Common myeloid progenitor, CD34-positive (primary cell): ENCODE data around the gene RHBDF1.

Experiments
- CTCF ChIA-PET: fragments of 350-600 bp; sonication (Branson Sonifier 250); formaldehyde crosslinking; loops from one replicate; lab custom pipeline; 2021; ENCODE audit warnings: antibody characterized with exemption; lab: Charles Lee
- POLR2A ChIA-PET: fragments of 350-600 bp; sonication (Branson Sonifier 250); formaldehyde crosslinking; loops from one replicate; lab custom pipeline; 2021; ENCODE audit warnings: antibody characterized with exemption; lab: Charles Lee
- DNase-seq, 3 donors: peaks; one replicate each; pipeline versions ENCODE4 v3.0.0 to v3.0.0-alpha.2; 2013
- H3K27ac ChIP-seq, 2 experiments: 1 replicate in 1 of 2; 2 replicates in 1 of 2; pipeline ENCODE4 v1.7.0; 2013; ENCODE audit warnings: inconsistent platforms in 2 of 2, low read length in 2 of 2, mild to moderate bottlenecking in 2 of 2, low read depth in 1 of 2, moderate library complexity in 1 of 2; ENCODE audit not compliant: severe bottlenecking in 2 of 2, insufficient read depth in 1 of 2, poor library complexity in 1 of 2
- H3K27me3 ChIP-seq, 5 experiments: replicated peaks in 2 of 5; 1 replicate in 3 of 5; 2 replicates in 2 of 5; pipeline versions ENCODE4 v1.6.1 to v1.7.0; 2013; ENCODE audit warnings: low read length in 4 of 5, mild to moderate bottlenecking in 2 of 5, moderate library complexity in 2 of 5, inconsistent platforms in 1 of 5; ENCODE audit not compliant: insufficient read depth in 5 of 5, control insufficient read depth in 4 of 5
- H3K36me3 ChIP-seq, 4 experiments: 1 replicate in 2 of 4; 2 replicates in 2 of 4; pipeline versions ENCODE4 v1.6.1 to v1.7.0; 2013; ENCODE audit warnings: low read length in 3 of 4, control low read depth in 1 of 4, mild to moderate bottlenecking in 1 of 4; ENCODE audit not compliant: control insufficient read depth in 4 of 4, insufficient read depth in 4 of 4
- H3K4me1 ChIP-seq, 4 experiments: 1 replicate in 3 of 4; 2 replicates in 1 of 4; pipeline versions ENCODE4 v1.6.1 to v1.7.1; 2013; ENCODE audit warnings: low read length in 3 of 4, mild to moderate bottlenecking in 3 of 4, control low read depth in 1 of 4, inconsistent platforms in 1 of 4, moderate library complexity in 1 of 4; ENCODE audit not compliant: control insufficient read depth in 4 of 4, insufficient read depth in 4 of 4; ENCODE audit errors: control extremely low read depth in 1 of 4
- H3K4me3 ChIP-seq, 7 experiments: 1 replicate in 4 of 7; 2 replicates in 3 of 7; pipeline versions ENCODE4 v1.5.1 to v1.7.0; 2013; ENCODE audit warnings: mild to moderate bottlenecking in 7 of 7, low read length in 6 of 7, moderate library complexity in 6 of 7, inconsistent platforms in 2 of 7, low read depth in 2 of 7, control low read depth in 1 of 7; ENCODE audit not compliant: insufficient read depth in 4 of 7, control insufficient read depth in 1 of 7; ENCODE audit errors: extremely low read depth in 1 of 7
- H3K9me3 ChIP-seq, 5 experiments: 1 replicate in 4 of 5; 2 replicates in 1 of 5; pipeline versions ENCODE4 v1.6.1 to v1.7.1; 2013; ENCODE audit warnings: low read length in 4 of 5, mild to moderate bottlenecking in 2 of 5, inconsistent platforms in 1 of 5, low read depth in 1 of 5, moderate library complexity in 1 of 5; ENCODE audit not compliant: control insufficient read depth in 4 of 5, insufficient read depth in 2 of 5; ENCODE audit errors: control extremely low read depth in 1 of 5
- WGBS: methylation state at CpG from one replicate; pipeline ENCODE4 v1.1.5; 2013; ENCODE audit not compliant: insufficient coverage; 5-methylcytosine and 5-hydroxymethylcytosine counted together

The RHBDF1 gene

DNA sequence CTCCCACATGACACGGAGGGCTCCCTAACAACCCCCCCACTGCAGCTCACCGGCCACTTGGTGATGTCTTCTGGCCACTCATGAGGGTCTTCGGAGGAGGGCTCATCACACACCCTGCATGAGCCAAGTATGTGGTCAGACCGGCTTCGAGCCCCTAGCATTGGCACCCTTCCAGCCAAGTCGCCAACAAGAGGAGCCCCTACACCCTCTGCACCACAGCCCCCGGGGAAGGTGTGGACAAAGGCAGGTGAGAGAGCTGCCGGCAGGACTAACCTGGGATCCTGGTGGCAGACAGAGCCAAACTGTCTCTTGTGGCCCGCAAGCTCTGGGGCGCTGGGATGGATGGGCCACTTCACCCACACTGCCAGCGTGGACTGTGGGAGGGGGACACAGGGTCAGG is 12.3 kb downstream of the RHBDF1 start:
- ChIA-PET POLR2A (no interaction called here), CTCF (interaction anchor here (0.6 to 3.7 kb wide), 4 partner anchors 36 to 122 kb away, joined by 3 to 27 read pairs (median 6); no protein-coding TSS in a partner anchor)
- Histone ChIP-seq H3K9me3 (no peaks in the 10 kb centered on the region), H3K4me3 (no peak overlapping the region), H3K36me3 (peaks cover 3 to 57% (median 26%) of the 10 kb centered on the region in 4 experiments), H3K27me3 (no peaks in the 10 kb centered on the region), H3K4me1 (peaks cover 0 to 4% (median 0%) of the 10 kb centered on the region in 4 experiments), H3K27ac (no peak overlapping the region)
- 99% methylated on average over 11 of the region's 11 CpGs for WGBS
- DNase-seq, result no peak

DNA sequence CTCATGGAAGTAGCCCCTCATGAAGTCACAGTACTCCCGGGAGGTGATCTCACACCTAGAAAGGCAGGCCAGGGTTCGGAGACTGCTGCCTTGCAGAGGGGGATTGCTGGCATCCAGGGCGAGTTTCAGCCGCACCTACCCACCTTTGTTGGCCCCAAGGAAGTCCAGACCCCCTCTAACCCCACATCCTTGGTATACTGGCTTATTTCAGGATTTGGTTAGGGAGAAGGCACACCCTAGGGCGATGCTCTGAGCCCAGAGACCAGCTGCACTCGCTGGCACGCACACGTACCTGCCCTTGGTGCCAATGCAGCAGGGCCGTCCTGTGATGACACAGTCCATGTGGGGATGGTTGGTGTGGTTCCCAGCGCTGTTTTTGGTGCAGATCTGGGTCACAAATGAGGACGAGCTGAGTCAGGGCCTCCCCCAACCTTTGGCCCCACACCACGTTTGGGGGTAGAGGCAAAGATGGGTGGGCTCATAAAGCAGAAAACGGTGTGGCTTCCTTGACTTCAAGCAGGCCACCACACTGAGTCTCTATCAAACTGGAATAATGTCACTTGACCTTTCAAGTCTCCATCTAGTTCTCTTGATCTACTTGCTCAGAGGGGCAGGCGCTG is 12.9 kb downstream of the RHBDF1 start:
- H3K9me3 ChIP-seq, result no peaks in the 10 kb centered on the region
- H3K27me3 ChIP-seq, result no peaks in the 10 kb centered on the region
- H3K4me3 ChIP-seq, result no peak overlapping the region
- WGBS, result 93% methylated on average over 12 of the region's 14 CpGs
- no peak overlapping the region for H3K27ac ChIP-seq
- peaks cover 3 to 57% (median 26%) of the 10 kb centered on the region in 4 experiments for H3K36me3 ChIP-seq
- H3K4me1 ChIP-seq, result peaks cover 0 to 10% (median 0%) of the 10 kb centered on the region in 4 experiments
- CTCF ChIA-PET, result interaction anchor here (1.4 to 3.7 kb wide), 3 partner anchors 36 to 47 kb away, joined by 4 to 27 read pairs (median 7); no protein-coding TSS in a partner anchor
- POLR2A ChIA-PET, result no interaction called here
- no peak for DNase-seq

DNA sequence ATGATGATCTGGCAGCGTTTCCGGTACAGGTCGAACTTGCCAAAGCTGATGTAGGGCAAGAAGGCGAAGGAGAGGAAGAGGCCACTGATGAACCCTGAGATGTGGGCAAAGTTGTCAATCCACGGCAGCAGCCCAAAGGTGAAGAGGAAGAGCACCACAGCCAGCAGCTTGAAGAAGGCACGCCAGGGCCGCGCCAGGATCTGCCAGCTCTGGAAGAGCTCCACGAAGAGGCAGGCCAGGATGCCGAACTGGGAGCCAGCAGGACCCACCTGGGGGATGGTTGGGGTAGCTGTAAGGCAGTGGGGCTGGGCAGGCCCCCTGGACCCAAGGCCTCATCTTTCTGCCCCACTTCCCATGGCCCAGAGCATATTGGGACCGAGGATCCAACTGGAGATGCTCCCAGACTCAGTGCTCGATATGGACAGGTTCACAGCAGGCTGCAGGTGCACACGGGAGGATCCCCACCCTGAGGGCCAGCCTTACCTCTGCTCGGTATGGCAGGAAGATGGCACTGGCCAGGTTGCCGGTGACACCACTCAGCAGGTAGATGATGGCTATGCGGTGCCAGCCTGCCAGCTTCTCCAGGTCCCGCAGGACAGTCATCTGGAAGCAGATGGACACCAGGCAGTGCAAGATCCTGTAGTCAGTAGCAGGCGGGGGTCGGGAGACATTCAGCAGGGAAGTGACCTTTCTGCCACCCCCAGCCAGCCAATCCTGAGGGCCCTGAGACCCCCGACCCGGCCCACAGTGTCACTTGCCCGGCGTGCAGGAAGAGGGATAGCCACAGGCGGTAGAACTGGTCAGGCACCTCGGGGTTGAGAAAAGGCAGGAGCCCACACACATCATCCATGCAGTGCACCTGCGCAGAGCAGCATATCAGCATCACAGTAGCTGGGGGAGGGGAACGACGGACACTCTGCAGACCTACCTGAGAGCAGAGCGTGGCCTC is 13.7 kb downstream of the RHBDF1 start:
- no peak for DNase-seq
- peaks cover 0 to 16% (median 5%) of the 10 kb centered on the region in 4 experiments for H3K4me1 ChIP-seq
- H3K9me3 ChIP-seq, result no peaks in the 10 kb centered on the region
- no peaks in the 10 kb centered on the region for H3K27me3 ChIP-seq
- H3K36me3 ChIP-seq, result peaks cover 3 to 53% (median 26%) of the 10 kb centered on the region in 4 experiments
- no peak overlapping the region for H3K4me3 ChIP-seq
- ChIA-PET POLR2A (no interaction called here), CTCF (interaction anchor here (0.5 to 3.7 kb wide), 6 partner anchors 10 to 58 kb away, joined by 3 to 27 read pairs (median 4); no protein-coding TSS in a partner anchor)
- WGBS, result 95% methylated on average over 28 of the region's 29 CpGs
- no peak overlapping the region for H3K27ac ChIP-seq

DNA sequence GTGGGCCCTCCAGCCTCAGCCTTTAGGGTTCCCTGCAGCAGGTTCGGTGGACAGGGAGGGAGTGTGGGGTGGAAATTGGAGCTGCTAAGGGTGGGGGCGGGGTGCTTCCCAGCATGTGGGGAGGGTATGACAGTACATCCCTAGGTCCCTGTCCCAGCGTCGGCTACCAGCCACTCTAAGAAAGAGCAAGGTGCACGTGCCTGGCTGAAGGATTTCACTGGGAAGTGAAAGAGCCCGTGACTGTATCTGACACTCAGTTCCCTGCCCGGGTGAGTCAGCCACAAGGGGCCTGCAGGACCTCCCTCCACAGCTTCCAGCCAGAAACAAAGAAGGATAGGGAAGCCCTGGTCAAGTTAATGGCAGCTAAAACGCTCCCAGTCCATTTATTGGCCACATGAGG is 14.7 kb downstream of the RHBDF1 start:
- Histone ChIP-seq H3K4me3 (no peak overlapping the region), H3K27me3 (no peaks in the 10 kb centered on the region), H3K27ac (no peak overlapping the region), H3K36me3 (peaks cover 3 to 48% (median 26%) of the 10 kb centered on the region in 4 experiments), H3K4me1 (peaks cover 0 to 16% (median 8%) of the 10 kb centered on the region in 4 experiments), H3K9me3 (no peaks in the 10 kb centered on the region)
- ChIA-PET POLR2A (no interaction called here), CTCF (interaction anchor here (1.4 to 3.7 kb wide), 4 partner anchors 8 to 221 kb away, joined by 3 to 27 read pairs (median 12); no protein-coding TSS in a partner anchor)
- 91% methylated on average over 7 of the region's 8 CpGs for WGBS
- DNase-seq, result no peak

DNA sequence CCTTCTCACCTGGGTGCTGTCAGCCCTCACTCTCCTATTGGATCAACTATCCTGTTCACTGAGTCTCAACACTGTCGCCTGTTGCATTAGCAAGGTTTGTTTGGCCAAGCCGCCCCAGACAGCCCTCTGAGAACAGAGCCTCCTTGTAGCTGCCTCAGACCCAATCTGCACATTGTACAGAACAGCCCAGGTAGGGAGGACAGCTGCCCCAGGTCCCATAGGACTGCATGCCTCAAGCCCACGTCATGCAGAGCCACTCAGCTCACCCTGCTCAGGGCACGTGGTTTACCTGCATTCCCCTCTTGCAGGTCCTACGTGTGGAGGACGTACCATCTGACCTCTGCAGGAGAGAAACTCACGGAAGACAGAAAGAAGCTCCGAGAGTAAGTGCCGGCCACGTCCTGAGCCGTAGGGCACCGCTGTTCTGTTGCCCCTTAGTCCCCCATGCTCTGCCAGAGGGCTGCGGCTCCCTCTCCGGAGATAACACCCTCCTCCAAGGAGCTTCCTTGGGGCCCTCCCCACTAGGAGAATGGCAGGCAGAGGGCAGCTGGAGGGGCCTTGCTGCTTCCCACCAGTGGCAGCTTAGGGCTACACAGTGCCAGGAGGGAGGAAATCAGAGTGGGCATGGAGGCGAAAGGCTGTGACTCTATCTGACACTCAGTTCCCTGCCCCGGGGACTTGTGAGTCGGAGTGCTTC is 16.1 kb downstream of the RHBDF1 start:
- peaks cover 4 to 47% (median 25%) of the 10 kb centered on the region in 4 experiments for H3K36me3 ChIP-seq

DNA sequence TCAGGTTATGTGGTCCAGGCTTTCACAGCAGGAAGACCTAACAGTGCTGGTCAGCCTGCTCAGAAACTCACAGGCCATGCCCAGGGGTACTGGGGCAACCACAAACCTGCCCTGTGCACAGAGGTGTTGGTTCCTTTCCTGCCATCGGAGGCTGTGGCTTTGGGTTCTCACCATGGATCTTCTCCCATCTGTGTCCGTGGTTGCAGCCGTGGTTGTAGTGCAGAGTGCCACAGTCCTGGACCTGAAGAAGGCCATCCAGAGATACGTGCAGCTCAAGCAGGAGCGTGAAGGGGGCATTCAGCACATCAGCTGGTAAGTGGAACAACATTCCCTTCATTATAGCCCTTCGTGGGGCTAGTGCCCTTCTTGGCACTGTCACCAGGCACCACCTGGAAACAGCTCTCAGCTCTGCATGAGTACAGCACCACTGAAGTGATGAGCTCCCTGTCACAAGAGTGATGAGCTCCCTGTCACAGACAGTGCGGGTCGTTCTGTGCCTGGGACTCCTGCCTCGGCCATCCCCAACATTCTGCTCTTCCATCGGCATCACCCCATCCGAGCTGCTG is 16.8 kb downstream of the RHBDF1 start:
- POLR2A ChIA-PET, result no interaction called here
- CTCF ChIA-PET, result interaction anchor here (0.5 to 3.1 kb wide), 9 partner anchors 10 to 455 kb away, joined by 3 to 20 read pairs (median 3); no protein-coding TSS in a partner anchor

More for the DNA sequence above, 16.1 kb downstream of the RHBDF1 start:
- Histone ChIP-seq H3K4me1 (peaks cover 0 to 22% (median 12%) of the 10 kb centered on the region in 4 experiments), H3K9me3 (no peaks in the 10 kb centered on the region), H3K27me3 (no peaks in the 10 kb centered on the region), H3K27ac (no peak overlapping the region), H3K4me3 (no peak overlapping the region)
- ChIA-PET CTCF (interaction anchor here (0.5 to 3.1 kb wide), 10 partner anchors 9 to 454 kb away, joined by 3 to 20 read pairs (median 3); no protein-coding TSS in a partner anchor), POLR2A (no interaction called here)
- WGBS, result 98% methylated on average over 16 of the region's 17 CpGs
- no peak for DNase-seq

More for the DNA sequence above, 16.8 kb downstream of the RHBDF1 start:
- Histone ChIP-seq H3K9me3 (no peaks in the 10 kb centered on the region), H3K4me3 (no peak overlapping the region), H3K36me3 (peaks cover 6 to 50% (median 26%) of the 10 kb centered on the region in 4 experiments), H3K27ac (no peak overlapping the region), H3K27me3 (no peaks in the 10 kb centered on the region), H3K4me1 (peaks cover 3 to 27% (median 12%) of the 10 kb centered on the region in 4 experiments)
- 92% methylated on average over 11 of the region's 11 CpGs for WGBS
- DNase-seq, result no peak
